Measurements from ENCODE around the gene MRTFB. TPM values are rescaled to one million over a fixed set of nuclear protein-coding genes. Genes with fewer than 3 reads are reported as not detected.
"Not testable (repeated sequence)": the region's sequence is repeated elsewhere in the genome, so short reads cannot be mapped to it uniquely, and the experiment has no call there.

The MRTFB gene
- total and polyA plus RNA-seq, 5 donors = 12.9 to 61.8 (median 44.8) TPM

DNA sequence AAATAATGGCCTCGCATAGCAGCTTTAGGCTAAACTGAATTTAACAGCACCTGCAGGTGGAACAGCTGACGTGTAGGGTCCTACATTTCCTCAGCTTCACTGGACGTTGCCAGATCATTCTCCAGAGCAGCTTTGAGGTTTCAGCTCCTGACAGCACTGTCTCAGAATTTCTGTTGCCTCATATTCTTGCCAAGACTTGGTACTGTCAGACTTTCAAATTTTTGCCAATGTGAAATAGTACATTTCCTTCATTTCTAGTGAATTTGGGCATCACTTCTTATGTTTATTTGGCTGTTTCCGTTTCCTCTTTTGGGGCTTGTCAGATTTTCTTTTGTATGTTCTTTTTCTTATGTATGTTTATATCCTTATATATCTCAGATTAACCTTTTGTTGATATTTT lies 48.7 kb downstream of the MRTFB start:
- WGBS = 92% methylated on average over 4 of the region's 4 CpGs
- ATAC-seq (no peak), DNase-seq (no peak)
- no peaks in the 10 kb centered on the region for H3K27me3 ChIP-seq (ENCODE audit: control insufficient read depth, insufficient read depth)
- H3K27ac ChIP-seq (ENCODE audit: low read length) = no peak overlapping the region
- no peaks in the 10 kb centered on the region for H3K9me3 ChIP-seq (ENCODE audit: control insufficient read depth, low read length)
- H3K4me1 ChIP-seq (ENCODE audit: control insufficient read depth, insufficient read depth, low read length) = peaks cover 4% of the 10 kb centered on the region
- no peak overlapping the region for H3K4me3 ChIP-seq (ENCODE audit: low read length)
- intact Hi-C loops (cut with DNase I) = no loop called here

DNA sequence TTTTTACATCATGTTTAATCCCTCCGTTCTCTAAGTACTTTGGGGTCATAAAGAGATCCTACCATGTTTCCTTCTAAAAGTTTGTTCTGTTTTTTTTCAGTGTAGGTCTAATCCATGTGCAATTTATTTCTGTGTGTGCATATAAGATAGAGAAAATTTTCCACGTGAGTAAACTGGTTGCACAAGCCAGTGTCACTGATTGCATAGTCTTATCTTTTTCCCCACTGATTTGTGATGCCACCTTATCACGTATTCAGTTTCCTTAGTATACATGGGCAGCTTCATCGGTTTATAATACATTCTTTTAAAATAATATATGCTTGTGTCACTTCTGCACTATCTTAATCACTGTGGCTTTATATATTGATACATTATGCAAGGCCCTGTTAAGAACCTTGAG lies 49.2 kb downstream of the MRTFB start:
- ATAC-seq = no peak
- intact Hi-C loops (cut with DNase I) = no loop called here
- H3K9me3 ChIP-seq (ENCODE audit: control insufficient read depth, low read length) = no peaks in the 10 kb centered on the region
- no peaks in the 10 kb centered on the region for H3K27me3 ChIP-seq (ENCODE audit: control insufficient read depth, insufficient read depth)
- no peak overlapping the region for H3K27ac ChIP-seq (ENCODE audit: low read length)
- H3K4me3 ChIP-seq (ENCODE audit: low read length) = no peak overlapping the region
- peaks cover 7% of the 10 kb centered on the region for H3K4me1 ChIP-seq (ENCODE audit: control insufficient read depth, insufficient read depth, low read length)
- 64% methylated on average over 4 of the region's 4 CpGs for WGBS
- DNase-seq = no peak

DNA sequence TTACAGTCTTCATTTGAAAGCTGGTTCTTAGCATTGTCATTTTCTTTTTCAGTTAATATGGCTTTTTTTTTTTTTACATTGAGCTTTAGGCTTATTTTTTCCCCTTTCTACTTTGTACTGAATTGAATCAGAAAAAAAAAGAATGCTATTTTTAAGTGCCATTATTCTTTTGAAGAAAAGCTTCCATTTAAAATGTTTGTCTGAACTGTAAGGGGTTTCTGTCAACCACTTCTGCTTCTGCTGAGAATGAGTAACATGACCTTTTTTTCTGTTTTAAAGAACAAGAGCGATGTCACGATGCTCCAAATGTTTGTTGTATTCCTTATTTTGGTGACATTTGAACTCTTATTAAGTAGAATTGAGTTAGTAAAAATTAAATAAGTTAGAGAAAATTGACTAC lies 50.0 kb downstream of the MRTFB start:
- Histone ChIP-seq H3K4me1 (ENCODE audit: control insufficient read depth, insufficient read depth, low read length) (peaks cover 7% of the 10 kb centered on the region), H3K9me3 (ENCODE audit: control insufficient read depth, low read length) (no peaks in the 10 kb centered on the region), H3K27ac (ENCODE audit: low read length) (no peak overlapping the region), H3K27me3 (ENCODE audit: control insufficient read depth, insufficient read depth) (no peaks in the 10 kb centered on the region), H3K4me3 (ENCODE audit: low read length) (no peak overlapping the region)
- intact Hi-C loops (cut with DNase I) = no loop called here
- DNase-seq = no peak
- WGBS = 67% methylated on average over 2 of the region's 2 CpGs
- ATAC-seq = no peak

DNA sequence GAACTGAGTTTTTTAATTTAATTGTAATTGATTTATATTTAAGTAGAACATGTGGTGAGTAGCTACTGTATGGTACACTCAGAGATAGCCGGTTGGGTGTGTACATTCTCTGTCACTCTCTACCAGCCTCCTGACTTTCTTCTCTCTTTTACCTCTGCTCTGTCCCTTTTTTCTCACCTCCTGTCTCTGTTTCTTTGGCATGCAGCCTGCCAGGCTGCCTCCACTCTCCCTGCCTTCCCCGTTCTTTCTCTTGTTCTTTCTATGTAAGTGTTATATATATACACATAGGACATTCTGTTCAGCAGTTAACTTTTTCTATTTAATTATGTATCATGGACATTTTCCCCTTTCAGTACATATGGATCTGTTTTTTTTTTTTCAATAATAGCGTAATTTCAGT lies 50.8 kb downstream of the MRTFB start:
- no peak for DNase-seq
- no peak overlapping the region for H3K4me3 ChIP-seq (ENCODE audit: low read length)
- H3K27me3 ChIP-seq (ENCODE audit: control insufficient read depth, insufficient read depth) = no peaks in the 10 kb centered on the region
- WGBS = 87% methylated on average over 3 of the region's 3 CpGs
- H3K4me1 ChIP-seq (ENCODE audit: control insufficient read depth, insufficient read depth, low read length) = peaks cover 7% of the 10 kb centered on the region
- ATAC-seq = no peak
- no peaks in the 10 kb centered on the region for H3K9me3 ChIP-seq (ENCODE audit: control insufficient read depth, low read length)
- H3K27ac ChIP-seq (ENCODE audit: low read length) = no peak overlapping the region
- intact Hi-C loops (cut with DNase I) = no loop called here

DNA sequence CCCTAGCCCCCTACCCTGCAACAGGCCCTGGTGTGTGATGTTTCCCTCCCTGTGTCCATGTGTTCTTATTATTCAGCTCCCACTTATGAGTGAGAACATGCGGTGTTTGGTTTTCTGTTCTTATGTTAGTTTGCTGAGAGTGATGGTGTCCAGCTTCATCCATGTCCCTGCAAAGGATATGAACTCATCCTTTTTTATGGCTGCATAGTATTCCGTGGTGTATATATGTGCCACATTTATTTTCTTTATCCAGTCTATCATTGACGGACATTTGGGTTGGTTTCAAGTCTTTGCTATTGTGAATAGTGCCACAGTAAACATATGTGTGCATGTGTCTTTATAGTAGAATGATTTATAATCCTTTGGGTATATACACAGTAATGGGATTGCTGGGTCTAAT lies 51.3 kb downstream of the MRTFB start:
- ATAC-seq; H3K27me3 ChIP-seq (ENCODE audit: control insufficient read depth, insufficient read depth); H3K27ac ChIP-seq (ENCODE audit: low read length); H3K4me1 ChIP-seq (ENCODE audit: control insufficient read depth, insufficient read depth, low read length); H3K4me3 ChIP-seq (ENCODE audit: low read length); intact Hi-C loops (cut with DNase I); H3K9me3 ChIP-seq (ENCODE audit: control insufficient read depth, low read length); DNase-seq: not testable (repeated sequence)
- WGBS = 99% methylated on average over 3 of the region's 3 CpGs

DNA sequence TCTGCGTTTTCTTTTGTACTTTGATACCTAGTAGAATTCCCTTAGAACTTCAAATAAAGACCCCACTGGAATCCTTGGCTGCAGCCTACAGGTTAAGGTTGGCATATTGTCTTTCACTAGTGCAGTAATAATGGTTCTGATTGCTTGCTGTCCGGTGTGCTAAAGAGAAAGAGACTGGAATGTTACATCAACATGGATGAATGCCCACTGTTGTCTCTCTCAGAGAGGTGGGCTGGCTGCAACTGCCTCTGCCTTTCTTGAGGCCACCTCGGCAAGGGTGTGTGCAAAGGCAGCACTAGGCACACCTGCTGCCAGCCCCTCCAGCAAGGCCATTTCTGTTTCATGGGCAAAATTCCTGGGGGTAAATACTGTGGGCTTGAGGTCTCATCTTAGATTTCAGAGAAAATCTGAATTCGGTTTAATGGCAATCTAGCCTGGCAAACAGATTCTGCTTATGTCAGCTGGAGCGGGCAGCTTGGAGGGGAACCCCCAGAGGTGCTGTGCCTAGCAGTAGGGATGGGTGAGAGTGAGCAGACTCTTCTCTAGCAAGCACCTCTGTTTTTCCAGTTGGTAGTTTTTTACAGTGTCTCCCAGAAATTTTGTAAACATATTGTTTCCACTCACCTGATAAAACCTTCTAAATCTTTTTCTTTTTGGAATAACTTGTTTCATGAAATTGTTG lies 54.0 kb downstream of the MRTFB start:
- ATAC-seq = no peak
- no peaks in the 10 kb centered on the region for H3K27me3 ChIP-seq (ENCODE audit: control insufficient read depth, insufficient read depth)
- H3K27ac ChIP-seq (ENCODE audit: low read length) = no peak overlapping the region
- no peaks in the 10 kb centered on the region for H3K9me3 ChIP-seq (ENCODE audit: control insufficient read depth, low read length)
- no peak for DNase-seq
- WGBS = 76% methylated on average over 5 of the region's 5 CpGs
- H3K4me3 ChIP-seq (ENCODE audit: low read length) = no peak overlapping the region
- H3K4me1 ChIP-seq (ENCODE audit: control insufficient read depth, insufficient read depth, low read length) = peaks cover 9% of the 10 kb centered on the region
- intact Hi-C loops (cut with DNase I) = no loop called here

DNA sequence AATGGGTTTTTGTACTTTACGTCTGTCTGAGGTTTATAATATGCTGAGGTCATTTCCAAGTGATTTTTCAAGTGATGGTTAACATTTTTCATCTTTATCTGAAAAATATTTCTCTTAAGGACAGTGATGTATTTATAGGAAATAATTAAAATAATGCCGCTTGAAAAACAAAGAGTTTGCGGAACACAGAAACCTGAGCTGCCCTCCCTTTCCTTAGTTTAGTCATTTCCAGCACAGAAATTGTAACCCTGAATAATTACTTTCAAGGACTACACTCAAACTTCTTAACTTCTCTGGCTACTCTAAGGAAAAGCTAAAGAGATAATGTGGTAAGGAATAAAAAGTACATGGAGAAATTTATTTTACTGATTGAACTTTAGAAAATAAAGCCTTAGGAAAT lies 54.6 kb downstream of the MRTFB start:
- Histone ChIP-seq H3K27me3 (ENCODE audit: control insufficient read depth, insufficient read depth) (no peaks in the 10 kb centered on the region), H3K9me3 (ENCODE audit: control insufficient read depth, low read length) (no peaks in the 10 kb centered on the region), H3K4me3 (ENCODE audit: low read length) (no peak overlapping the region), H3K27ac (ENCODE audit: low read length) (no peak overlapping the region), H3K4me1 (ENCODE audit: control insufficient read depth, insufficient read depth, low read length) (peaks cover 7% of the 10 kb centered on the region)
- no peak for ATAC-seq
- no peak for DNase-seq
- 66% methylated on average over 3 of the region's 3 CpGs for WGBS
- intact Hi-C loops (cut with DNase I) = no loop called here

DNA sequence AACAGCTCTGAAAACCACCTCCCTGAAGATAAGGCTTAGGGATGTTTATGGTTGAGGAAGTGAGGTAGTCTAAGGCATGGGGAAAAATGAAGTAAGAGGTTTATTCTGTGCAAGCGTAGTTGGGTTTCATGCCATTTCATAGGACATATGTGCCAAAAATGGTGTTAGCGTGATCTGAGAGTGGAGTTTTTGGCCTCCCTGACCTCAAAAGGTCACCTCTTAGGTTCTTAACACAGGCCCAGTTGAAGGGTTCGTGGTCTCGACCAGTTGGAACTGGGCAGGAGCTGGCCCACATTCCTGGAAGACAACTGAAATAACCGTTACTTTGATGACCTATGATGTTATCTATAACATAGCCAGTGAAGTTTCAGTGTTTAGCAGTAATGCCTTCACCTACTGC lies 57.0 kb downstream of the MRTFB start:
- H3K4me3 ChIP-seq (ENCODE audit: low read length) = no peak overlapping the region
- H3K27me3 ChIP-seq (ENCODE audit: control insufficient read depth, insufficient read depth) = no peaks in the 10 kb centered on the region
- H3K9me3 ChIP-seq (ENCODE audit: control insufficient read depth, low read length) = no peaks in the 10 kb centered on the region
- intact Hi-C loops (cut with DNase I) = no loop called here
- DNase-seq = no peak
- 82% methylated on average over 5 of the region's 5 CpGs for WGBS
- peaks cover 5% of the 10 kb centered on the region for H3K4me1 ChIP-seq (ENCODE audit: control insufficient read depth, insufficient read depth, low read length)
- no peak overlapping the region for H3K27ac ChIP-seq (ENCODE audit: low read length)
- ATAC-seq = no peak

DNA sequence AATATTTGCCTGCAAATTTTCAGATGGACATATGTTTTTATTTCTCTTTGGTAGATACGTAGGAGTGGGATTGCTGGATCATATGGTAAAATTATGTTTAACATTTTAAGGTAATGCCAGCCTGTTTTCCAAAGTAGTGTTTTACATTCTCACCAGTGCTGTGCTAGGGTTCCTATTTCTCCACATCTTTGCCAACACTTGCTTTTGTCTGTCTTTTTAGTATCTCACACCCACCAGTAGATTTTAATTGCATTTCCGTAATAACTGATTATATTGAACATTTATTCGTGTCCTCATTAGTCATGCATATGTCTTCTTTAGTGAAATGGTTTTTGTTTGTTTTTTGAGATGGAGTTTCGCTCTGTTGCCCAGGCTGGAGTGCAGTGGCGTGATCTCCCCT lies 58.4 kb downstream of the MRTFB start:
- peaks cover 5% of the 10 kb centered on the region for H3K4me1 ChIP-seq (ENCODE audit: control insufficient read depth, insufficient read depth, low read length)
- ATAC-seq = no peak
- no peaks in the 10 kb centered on the region for H3K9me3 ChIP-seq (ENCODE audit: control insufficient read depth, low read length)
- H3K4me3 ChIP-seq (ENCODE audit: low read length) = no peak overlapping the region
- H3K27me3 ChIP-seq (ENCODE audit: control insufficient read depth, insufficient read depth) = no peaks in the 10 kb centered on the region
- H3K27ac ChIP-seq (ENCODE audit: low read length) = no peak overlapping the region
- intact Hi-C loops (cut with DNase I) = no loop called here
- DNase-seq = no peak
- 99% methylated on average over 5 of the region's 5 CpGs for WGBS

DNA sequence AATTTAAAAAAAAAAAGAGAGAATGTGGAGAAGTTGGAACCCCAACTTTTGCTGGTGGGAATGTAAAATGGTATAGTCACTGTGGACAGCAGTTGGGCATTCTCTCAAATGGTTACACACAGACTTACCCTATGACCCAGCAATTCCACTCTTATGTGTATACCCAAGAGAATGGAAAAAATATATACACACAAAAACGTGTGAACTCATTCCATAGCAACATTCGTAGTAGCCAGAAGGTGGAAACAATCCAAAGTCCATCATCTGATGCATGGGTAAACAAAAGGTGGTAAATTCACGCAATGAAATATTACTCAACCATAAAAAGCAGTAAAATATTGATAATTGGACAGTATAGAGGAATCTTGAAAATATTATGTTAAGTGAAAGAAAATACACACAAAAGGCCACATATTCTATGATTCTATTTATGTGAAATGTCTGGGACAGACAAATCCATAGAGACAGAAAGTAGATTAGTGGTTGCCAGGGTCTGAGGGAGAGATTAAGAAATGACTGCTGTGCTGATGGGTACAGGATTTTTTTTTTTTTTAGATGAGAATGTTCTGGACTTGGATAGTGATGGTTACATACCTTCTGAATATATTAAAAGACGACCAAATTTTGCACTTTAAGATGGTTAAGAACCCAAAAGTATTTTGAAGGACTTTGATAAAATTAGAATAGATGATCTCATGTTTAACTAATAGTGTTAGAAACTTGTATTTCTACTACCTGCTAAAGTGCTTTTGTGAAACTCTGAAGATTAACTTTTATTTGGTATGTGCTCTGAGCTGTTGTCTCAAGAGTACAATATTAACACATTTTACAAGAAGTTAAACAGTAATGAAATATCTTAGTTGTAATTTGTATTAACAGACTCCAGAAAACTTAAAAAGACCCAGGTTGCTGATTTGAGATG lies 60.9 kb downstream of the MRTFB start:
- no peak overlapping the region for H3K4me3 ChIP-seq (ENCODE audit: low read length)
- H3K4me1 ChIP-seq (ENCODE audit: control insufficient read depth, insufficient read depth, low read length) = peaks cover 2% of the 10 kb centered on the region
- DNase-seq (no peak), ATAC-seq (peak; percentile 25 to 40)
- intact Hi-C loops (cut with DNase I) = no loop called here
- H3K9me3 ChIP-seq (ENCODE audit: control insufficient read depth, low read length) = no peaks in the 10 kb centered on the region
- 71% methylated on average over 4 of the region's 4 CpGs for WGBS
- no peaks in the 10 kb centered on the region for H3K27me3 ChIP-seq (ENCODE audit: control insufficient read depth, insufficient read depth)
- H3K27ac ChIP-seq (ENCODE audit: low read length) = no peak overlapping the region

DNA sequence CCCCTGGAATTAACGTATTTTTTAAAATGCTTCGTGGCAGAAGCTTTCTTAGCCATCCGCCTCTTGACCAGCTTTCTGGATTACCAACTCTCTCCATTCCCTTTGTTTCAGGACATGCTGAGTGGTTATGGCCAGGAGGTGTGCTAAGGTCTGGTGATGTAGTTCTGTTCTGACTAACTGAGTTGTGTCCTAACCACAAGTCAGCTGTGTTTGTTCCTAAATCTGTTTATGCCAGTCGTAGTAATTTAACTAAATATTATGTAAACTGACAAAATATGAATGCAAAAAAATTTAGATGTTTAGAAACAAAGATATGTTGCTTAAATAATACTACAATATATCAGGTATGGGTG lies 61.6 kb downstream of the MRTFB start:
- intact Hi-C loops (cut with DNase I) = no loop called here
- 85% methylated on average over 4 of the region's 4 CpGs for WGBS
- no peak overlapping the region for H3K4me3 ChIP-seq (ENCODE audit: low read length)
- H3K27me3 ChIP-seq (ENCODE audit: control insufficient read depth, insufficient read depth) = no peaks in the 10 kb centered on the region
- H3K4me1 ChIP-seq (ENCODE audit: control insufficient read depth, insufficient read depth, low read length) = peaks cover 2% of the 10 kb centered on the region
- no peaks in the 10 kb centered on the region for H3K9me3 ChIP-seq (ENCODE audit: control insufficient read depth, low read length)
- DNase-seq = no peak
- no peak for ATAC-seq
- H3K27ac ChIP-seq (ENCODE audit: low read length) = no peak overlapping the region

Measured in right cardiac atrium (tissue), 5 donors.